Endometrial microvascular endothelial cells (primary cell): ENCODE data around the gene PLA2G2E. TPM values are rescaled to one million over a fixed set of nuclear protein-coding genes. Genes with fewer than 3 reads are reported as not detected.
"Not testable (repeated sequence)": the region's sequence is repeated elsewhere in the genome, so short reads cannot be mapped to it uniquely, and the experiment has no call there.

ENCODE experiments used
- in situ Hi-C: cut with HindIII; loops from 2 replicates; pipeline ENCODE4 v1.10.0; 2017; ENCODE audit warnings: low sequenced_read_pairs, low pct_unique_long_range_greater_than_20kb; ENCODE audit errors: inconsistent ontology term
- total RNA-seq: library from RNA; depleted of rRNA; stranded (reverse); fragments of >200 nt; gene quantifications from one replicate; pipeline ENCODE4 v1.2.3, GENCODE V29; 2015; ENCODE audit errors: inconsistent ontology term

PLA2G2E gene
- total RNA-seq, 1 donor from 2014 or later = not detected

- in situ Hi-C loops = no loop called here
These were observed 30.7 kb downstream of the PLA2G2E start for GRCh38 chr1:19892628-19893168.

DNA sequence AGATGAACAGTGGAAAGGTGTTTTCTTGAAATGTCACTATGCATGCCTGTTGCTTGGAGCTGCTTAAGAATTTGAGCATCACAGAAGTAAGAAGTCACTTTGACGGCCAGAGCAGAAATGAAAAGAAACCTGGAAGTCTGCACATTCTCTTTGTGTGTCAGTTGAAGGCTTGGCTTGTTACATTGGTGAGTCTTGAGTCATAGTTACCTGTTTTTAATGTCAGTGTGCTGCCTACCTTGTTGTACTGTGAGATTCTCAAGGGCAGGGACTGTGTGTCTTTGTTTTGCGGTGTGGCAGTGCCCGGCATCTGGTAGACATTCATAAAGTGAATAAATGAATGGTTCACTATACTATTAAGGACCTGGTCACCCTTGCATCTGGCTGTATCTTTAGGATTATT, 31.3 kb downstream of the PLA2G2E start:
- in situ Hi-C loops = no loop called here

DNA sequence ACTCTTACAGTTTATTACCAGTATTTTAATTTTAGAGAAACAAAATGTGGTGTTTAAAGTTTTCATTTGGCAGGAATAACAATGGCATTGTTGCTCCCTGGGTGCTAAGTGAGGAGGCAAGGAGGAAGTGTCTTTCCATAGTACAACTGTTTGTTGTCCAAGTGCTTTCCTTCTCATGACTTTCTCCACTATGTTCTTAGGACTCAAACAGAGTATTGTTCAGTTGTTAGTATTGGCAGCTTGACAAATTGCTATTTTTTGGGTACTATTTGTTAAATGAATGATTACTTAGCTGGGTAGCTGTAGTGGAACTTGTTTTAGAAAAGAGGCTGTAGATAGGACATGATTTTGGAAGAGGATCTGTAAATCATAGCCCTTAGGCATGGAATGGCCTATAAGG, 33.8 kb downstream of the PLA2G2E start:
- in situ Hi-C loops = no loop called here

GRCh38 chr1:19888112-19888511, 35.3 kb downstream of the PLA2G2E start:
- in situ Hi-C loops = no loop called here

GRCh38 chr1:19885821-19886220, 37.6 kb downstream of the PLA2G2E start:
- in situ Hi-C loops = no loop called here

GRCh38 chr1:19884312-19884711, 39.1 kb downstream of the PLA2G2E start:
- in situ Hi-C loops = no loop called here

- in situ Hi-C loops = no loop called here
These were observed 41.0 kb downstream of the PLA2G2E start, which contains the start of gene OTUD3 for GRCh38 chr1:19882111-19883071. TSS of gene OTUD3 (plus strand) at chr1:19882395. CDS start at chr1:19882514, 119 bp downstream.

GRCh38 chr1:19880841-19881240, 42.6 kb downstream of the PLA2G2E start:
- in situ Hi-C loops = not testable (repeated sequence)

DNA sequence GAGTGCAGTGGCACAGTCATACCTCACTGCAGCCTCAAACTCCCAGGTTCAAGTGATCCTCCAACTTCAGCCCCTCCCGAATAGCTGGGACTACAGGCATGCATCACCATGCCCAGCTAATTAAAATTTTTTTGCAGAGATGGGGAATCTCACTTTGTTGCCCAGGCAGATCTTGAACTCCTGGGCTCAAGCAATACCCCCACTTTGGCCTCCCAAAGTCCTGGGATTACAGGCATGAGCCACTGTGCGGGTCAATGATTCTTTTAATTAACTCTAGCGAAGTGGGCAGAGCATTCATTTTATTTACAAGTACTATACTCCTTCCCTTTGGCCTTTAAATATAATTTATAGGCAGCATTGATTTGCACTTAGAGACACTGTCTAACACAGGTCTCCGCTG, 43.8 kb downstream of the PLA2G2E start:
- in situ Hi-C loops = no loop called here

GRCh38 chr1:19879227-19879626, 44.2 kb downstream of the PLA2G2E start:
- in situ Hi-C loops = no loop called here

GRCh38 chr1:19878637-19878985, 44.8 kb downstream of the PLA2G2E start:
- in situ Hi-C loops = no loop called here

GRCh38 chr1:19877821-19878636, 45.4 kb downstream of the PLA2G2E start:
- in situ Hi-C loops = no loop called here

DNA sequence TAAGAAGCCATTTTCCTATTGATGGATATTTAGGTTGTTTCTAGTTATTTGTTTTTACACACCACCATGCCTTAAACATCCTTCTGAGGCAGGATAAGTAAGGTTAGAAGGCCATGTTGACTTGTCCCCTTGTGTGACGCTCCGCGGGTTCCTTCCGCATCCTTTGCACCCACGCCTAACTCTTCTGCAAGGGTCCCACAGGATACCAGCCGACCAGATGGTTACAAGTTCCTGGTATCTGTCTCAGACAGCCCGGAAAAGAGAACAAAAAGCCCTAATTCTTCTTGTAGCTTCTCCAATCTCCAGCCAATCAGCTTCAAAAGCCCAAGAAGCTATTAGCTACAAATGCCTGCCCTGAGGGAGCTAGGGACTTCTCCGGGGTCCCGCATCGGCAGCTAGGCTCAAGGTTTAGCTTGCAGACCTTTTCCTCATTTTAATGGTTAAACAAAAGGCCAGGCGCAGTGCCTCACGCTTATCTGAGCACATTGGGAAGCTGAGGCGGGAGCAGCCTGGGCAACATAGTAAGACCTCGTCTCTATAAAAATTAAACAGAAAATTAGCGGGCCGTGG, 46.2 kb downstream of the PLA2G2E start:
- in situ Hi-C loops = no loop called here

GRCh38 chr1:19872190-19872589, 51.2 kb downstream of the PLA2G2E start:
- in situ Hi-C loops = no loop called here

Other genes starting within 250 kb of the PLA2G2E start
- 18.0 TPM for gene TMCO4, start 123.7 kb downstream of the PLA2G2E start, total RNA-seq
- not detected for gene RNF186, start 108.3 kb downstream of the PLA2G2E start, total RNA-seq
- gene OTUD3, start 41.2 kb downstream of the PLA2G2E start, total RNA-seq = 4.4 TPM
- gene PLA2G2A, start 56.0 kb upstream of the PLA2G2E start, total RNA-seq = not detected
- gene PLA2G5, start 146.6 kb upstream of the PLA2G2E start, total RNA-seq = 6.8 TPM
- gene PLA2G2D, start 195.9 kb upstream of the PLA2G2E start, total RNA-seq = not detected
- not detected for gene PLA2G2F, start 215.7 kb upstream of the PLA2G2E start, total RNA-seq